ENCODE results near the gene ADAMTS18. TPM values are rescaled to one million over a fixed set of nuclear protein-coding genes. Genes with fewer than 3 reads are reported as not detected.
A peak's percentile ranks its signal among the peaks of the same experiment; 100 is the strongest.
"Not testable (repeated sequence)": the region's sequence is repeated elsewhere in the genome, so short reads cannot be mapped to it uniquely, and the experiment has no call there.

Gene ADAMTS18
- total and polyA plus RNA-seq, 8 donors: 0.18 to 4.6 (median 3.6) TPM; not detected in 1

- DNase-seq (no peak), ATAC-seq (no peak)
- TF ChIP-seq, protein P1, sequence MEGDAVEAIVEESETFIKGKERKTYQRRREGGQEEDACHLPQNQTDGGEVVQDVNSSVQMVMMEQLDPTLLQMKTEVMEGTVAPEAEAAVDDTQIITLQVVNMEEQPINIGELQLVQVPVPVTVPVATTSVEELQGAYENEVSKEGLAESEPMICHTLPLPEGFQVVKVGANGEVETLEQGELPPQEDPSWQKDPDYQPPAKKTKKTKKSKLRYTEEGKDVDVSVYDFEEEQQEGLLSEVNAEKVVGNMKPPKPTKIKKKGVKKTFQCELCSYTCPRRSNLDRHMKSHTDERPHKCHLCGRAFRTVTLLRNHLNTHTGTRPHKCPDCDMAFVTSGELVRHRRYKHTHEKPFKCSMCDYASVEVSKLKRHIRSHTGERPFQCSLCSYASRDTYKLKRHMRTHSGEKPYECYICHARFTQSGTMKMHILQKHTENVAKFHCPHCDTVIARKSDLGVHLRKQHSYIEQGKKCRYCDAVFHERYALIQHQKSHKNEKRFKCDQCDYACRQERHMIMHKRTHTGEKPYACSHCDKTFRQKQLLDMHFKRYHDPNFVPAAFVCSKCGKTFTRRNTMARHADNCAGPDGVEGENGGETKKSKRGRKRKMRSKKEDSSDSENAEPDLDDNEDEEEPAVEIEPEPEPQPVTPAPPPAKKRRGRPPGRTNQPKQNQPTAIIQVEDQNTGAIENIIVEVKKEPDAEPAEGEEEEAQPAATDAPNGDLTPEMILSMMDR (IDR thresholded peaks at IDR 0.05): no peak
- H3K27me3 ChIP-seq: no peaks in the 10 kb centered on the region
- H3K27ac ChIP-seq: no peak overlapping the region
- H3K4me1 ChIP-seq: no peaks in the 10 kb centered on the region
- H3K36me3 ChIP-seq: no peaks in the 10 kb centered on the region
- intact Hi-C loops (cut with DNase I): no loop called here
- H3K4me3 ChIP-seq: no peak overlapping the region
- no peaks in the 10 kb centered on the region for H3K9me3 ChIP-seq
Measured at GRCh38 chr16:77282345-77282744, 152.5 kb downstream of the ADAMTS18 start.

- H3K9me3 ChIP-seq; H3K36me3 ChIP-seq; H3K27me3 ChIP-seq; intact Hi-C loops (cut with DNase I); H3K4me3 ChIP-seq; ATAC-seq; H3K4me1 ChIP-seq; H3K27ac ChIP-seq: not testable (repeated sequence)
- DNase-seq: peak in 1 of 4 donors; percentile 47
Measured at GRCh38 chr16:77279316-77279715, 155.5 kb downstream of the ADAMTS18 start.

- no peak overlapping the region for H3K4me3 ChIP-seq
- H3K27ac ChIP-seq: no peak overlapping the region
- H3K4me1 ChIP-seq: no peaks in the 10 kb centered on the region
- intact Hi-C loops (cut with DNase I): no loop called here
- no peaks in the 10 kb centered on the region for H3K36me3 ChIP-seq
- DNase-seq (no peak), ATAC-seq (no peak)
- no peaks in the 10 kb centered on the region for H3K9me3 ChIP-seq
- TF ChIP-seq, protein P1 (IDR thresholded peaks at IDR 0.05): no peak
- H3K27me3 ChIP-seq: no peaks in the 10 kb centered on the region
Measured at GRCh38 chr16:77277571-77277970, 157.3 kb downstream of the ADAMTS18 start.

- intact Hi-C loops (cut with DNase I): no loop called here
- TF ChIP-seq, protein P1 (IDR thresholded peaks at IDR 0.05): no peak
- H3K36me3 ChIP-seq: no peaks in the 10 kb centered on the region
Measured at GRCh38 chr16:77277141-77277540, 157.7 kb downstream of the ADAMTS18 start.

DNA sequence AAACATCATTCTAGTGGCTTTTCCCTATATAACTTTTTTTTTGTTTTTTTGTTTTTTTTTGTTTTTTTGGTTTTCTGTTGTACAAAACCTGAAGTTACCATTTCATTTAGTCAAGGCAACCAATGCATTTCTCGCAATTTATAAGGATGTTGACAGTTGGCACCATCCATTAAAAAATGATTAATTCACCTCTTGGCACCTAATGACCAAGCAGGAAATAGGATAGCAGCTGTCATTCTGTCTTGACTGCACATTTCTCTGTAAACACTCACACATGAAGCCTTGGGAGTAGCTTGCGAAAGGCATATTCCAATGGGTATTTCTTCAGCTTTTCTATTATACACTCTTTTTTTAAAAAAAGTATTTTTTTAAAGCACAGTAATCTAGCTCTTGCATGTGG lies 158.2 kb downstream of the ADAMTS18 start:
- no peaks in the 10 kb centered on the region for H3K9me3 ChIP-seq
- intact Hi-C loops (cut with DNase I): no loop called here
- no peaks in the 10 kb centered on the region for H3K4me1 ChIP-seq
- no peaks in the 10 kb centered on the region for H3K27me3 ChIP-seq
- ATAC-seq (no peak), DNase-seq (peak in 1 of 4 donors; percentile 55)
- no peaks in the 10 kb centered on the region for H3K36me3 ChIP-seq
- no peak overlapping the region for H3K4me3 ChIP-seq
- TF ChIP-seq, protein P1 (IDR thresholded peaks at IDR 0.05): no peak
- no peak overlapping the region for H3K27ac ChIP-seq

More at GRCh38 chr16:77277141-77277540, 157.7 kb downstream of the ADAMTS18 start:
- ATAC-seq (no peak), DNase-seq (no peak)
- H3K4me3 ChIP-seq: no peak overlapping the region
- H3K4me1 ChIP-seq: no peaks in the 10 kb centered on the region
- no peaks in the 10 kb centered on the region for H3K27me3 ChIP-seq
- no peak overlapping the region for H3K27ac ChIP-seq
- no peaks in the 10 kb centered on the region for H3K9me3 ChIP-seq

DNA sequence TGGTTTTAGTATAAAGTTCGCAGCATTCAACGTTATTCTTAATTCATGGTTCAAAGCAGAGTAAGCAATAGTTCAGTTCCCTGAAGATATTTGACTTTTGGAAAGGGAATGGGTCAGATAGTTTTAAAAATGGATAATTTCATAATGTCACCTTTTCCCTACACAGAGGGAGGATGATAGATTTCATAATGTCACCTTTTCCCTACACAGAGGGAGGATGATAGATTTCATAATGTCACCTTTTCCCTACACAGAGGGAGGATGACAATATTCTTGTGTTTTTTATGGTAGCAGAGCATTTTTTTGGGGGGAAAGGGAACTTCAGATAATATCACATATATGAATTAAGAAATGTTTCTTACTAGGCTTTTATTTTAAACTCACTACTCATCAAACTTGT lies 159.5 kb downstream of the ADAMTS18 start:
- H3K27ac ChIP-seq: not testable (repeated sequence)

More for the DNA sequence above, 159.5 kb downstream of the ADAMTS18 start:
- ATAC-seq; H3K4me3 ChIP-seq; H3K9me3 ChIP-seq; H3K4me1 ChIP-seq; DNase-seq; H3K27me3 ChIP-seq; intact Hi-C loops (cut with DNase I); H3K36me3 ChIP-seq: not testable (repeated sequence)

All from left lung (tissue), 10 donors.